Kidney tubule cell (primary cell): ENCODE measurements around the gene RNF151.
"Not testable (repeated sequence)": the region's sequence is repeated elsewhere in the genome, so short reads cannot be mapped to it uniquely, and the experiment has no call there.

Experiments used
- DNase-seq: peaks from one replicate; pipeline ENCODE4 v3.0.0-alpha.2; 2018; ENCODE audit warnings: low spot score

RNF151 gene, protein sequence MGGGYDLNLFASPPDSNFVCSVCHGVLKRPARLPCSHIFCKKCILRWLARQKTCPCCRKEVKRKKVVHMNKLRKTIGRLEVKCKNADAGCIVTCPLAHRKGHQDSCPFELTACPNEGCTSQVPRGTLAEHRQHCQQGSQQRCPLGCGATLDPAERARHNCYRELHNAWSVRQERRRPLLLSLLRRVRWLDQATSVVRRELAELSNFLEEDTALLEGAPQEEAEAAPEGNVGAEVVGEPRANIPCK

DNA sequence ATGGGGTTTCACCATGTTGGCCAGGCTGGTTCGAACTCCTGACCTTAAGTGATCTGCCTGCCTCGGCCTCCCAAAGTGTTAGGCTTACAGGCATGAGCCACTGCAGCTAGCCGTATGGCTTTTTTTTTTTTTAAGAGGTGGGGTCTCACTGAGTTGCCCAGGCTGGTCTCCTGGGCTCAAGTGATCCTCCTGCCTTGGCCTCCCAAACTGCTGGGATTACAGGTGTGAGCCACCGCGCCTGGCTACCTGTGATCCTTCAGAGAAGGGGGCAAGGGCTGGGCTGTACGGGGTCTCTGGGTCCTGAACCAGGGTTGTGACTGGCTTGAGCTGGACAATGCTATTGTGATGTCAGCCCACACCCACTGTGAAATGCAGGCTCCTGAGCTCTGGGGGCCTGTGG, at the start of gene RNF151:
TSS of gene RNF151 (plus strand) at position 397 of the 400 bp plus-strand sequence. CDS start 26 bp downstream, outside the sequence.
- DNase-seq, result no peak

DNA sequence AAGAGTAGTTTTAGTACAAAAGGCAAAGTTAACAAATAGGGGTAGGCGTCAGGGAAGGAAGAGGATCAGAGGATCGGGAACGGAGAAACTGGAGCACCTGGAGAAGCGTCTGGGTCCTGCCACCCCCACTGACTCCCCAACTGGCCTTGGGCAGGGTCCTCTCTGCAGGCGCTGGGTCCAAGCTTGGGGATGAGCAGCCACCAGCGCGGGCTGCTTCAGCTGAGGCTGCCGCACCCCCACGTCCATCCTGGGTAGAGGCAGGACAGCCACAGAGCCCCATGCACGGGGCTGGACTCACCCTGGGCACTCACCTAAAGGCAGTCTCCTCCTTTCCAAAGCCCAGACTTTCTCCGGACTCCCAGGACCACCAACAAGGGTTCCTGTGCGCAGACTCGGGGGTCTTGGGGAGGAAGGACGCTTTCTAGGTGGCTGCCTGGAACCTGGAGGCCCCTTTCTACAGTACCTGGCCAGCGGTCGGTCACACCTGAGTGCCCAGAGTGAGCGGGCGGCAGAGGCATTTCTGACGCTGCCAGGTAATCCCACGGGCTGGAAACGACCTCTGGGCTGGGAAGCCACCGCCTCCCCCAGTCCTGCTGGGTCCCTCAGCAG, 49.5 kb upstream of the RNF151 start:
- peak; percentile 13 for DNase-seq

DNA sequence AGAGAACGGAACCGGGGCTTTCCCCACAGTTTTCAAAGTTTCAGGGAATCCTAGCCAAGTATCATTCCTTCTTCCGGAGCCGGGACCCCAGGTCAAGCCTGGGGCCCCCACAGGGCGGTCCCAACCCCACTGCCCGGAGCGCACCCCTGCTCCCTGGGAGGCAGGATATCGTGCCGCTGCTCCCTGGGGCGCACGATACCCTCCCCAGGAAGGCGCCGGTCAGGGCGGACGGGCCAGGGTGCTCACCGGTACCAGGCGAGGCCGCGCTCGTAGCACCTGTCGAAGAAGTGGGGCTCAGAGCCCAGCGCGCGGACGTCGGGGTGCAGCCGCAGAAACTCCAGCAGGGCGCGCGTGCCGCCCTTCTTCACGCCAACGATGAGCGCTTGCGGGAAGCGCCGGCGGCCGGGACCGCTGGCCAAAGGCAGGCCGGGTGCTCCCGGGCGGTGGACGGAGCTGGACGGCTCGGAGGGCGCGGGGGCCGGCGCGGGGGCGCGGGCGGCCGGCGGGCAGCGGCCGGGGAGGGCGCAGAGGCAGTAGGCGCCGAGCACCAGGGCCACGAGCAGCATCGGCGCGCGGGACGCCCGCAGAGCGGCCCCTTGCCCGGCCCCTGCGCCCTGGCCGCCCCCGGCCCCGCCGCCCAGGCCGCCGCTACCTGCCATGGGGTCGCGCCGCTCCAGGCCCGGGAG, 48.8 kb upstream of the RNF151 start:
- DNase-seq, result no peak

DNA sequence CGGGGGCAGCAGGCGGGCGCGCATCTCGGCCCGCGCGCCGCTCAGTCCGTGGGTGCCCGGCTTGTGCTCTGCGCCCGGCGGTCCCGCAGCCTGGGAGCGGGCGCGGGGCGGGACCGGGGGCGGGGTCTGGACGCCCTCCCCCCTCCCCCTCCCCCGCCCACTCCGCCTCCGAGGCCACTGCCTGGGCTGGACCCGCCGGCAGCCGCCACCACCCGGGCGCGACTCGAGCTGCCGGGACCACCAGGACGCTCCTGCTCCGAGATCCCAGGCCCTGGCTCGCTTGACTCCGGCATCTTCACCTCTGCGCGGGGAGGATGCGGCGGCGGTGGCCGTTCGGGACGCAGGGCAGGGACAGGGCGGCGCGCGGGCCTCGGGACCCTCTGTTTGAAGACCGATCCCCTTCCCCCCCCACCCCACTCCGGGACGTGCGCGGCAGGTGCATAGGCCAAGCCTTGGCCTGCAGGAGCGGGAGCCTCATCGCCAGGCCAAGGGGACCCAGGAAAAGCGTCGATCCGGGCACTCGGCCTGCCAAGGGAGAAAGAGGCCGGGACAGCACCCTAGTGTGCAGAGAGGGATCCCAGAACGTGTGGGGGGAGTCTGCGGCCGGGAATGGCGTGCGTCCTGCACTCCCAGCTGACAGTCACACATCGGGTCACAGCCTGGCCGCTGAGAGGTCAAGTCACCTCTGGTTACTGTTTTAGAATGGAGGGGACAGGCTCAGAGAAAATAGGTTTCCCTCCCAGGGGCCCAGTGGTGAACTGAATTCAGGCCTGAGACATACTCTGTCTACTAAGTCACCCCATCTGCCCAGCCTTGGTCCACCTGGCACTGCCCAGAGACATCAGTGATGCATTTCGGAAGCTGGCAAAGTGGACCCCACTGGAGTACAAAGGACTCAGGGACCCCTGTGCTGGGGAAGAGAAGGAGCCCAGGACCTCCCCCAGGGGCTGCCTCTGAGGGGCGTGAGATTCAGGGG, 48.0 kb upstream of the RNF151 start, which contains the start of gene HS3ST6:
TSS of gene HS3ST6 (minus strand) at position 65 of the 976 bp plus-strand sequence. CDS start 92 bp downstream, outside the sequence.
- DNase-seq, result no peak

DNA sequence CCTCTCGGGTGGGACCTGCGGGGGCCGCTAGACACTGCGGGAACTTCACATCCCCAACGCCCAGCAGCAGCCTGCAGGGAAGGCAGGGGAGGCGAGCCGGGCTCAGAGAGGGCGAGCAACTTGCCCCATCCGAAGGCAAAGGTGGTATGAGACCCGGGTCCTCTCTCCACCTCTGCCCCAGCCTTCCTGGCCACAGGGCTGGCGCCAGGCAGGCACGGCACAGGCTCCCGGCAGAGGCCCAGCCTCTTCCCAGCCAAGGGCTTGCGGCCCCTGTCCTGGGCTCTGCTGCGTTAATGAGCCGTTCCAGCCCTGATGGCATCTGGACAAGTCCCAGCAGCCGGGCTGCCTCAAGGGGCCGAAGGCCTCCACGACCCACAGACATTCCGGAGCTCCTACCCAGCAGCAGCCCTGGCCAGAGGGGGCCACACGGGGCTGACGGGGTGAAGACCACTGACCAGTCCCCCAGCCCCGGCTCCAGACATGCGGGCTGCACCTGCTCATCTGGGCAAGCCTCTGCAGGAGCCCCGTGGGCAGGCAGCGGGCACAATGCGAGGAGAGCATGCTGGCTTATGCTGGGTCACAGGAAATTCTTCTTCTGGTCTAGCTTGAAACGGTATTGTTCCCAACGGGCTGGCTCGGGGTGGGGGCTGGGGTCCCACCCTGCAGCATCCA, 47.2 kb upstream of the RNF151 start:
- DNase-seq, result no peak

DNA sequence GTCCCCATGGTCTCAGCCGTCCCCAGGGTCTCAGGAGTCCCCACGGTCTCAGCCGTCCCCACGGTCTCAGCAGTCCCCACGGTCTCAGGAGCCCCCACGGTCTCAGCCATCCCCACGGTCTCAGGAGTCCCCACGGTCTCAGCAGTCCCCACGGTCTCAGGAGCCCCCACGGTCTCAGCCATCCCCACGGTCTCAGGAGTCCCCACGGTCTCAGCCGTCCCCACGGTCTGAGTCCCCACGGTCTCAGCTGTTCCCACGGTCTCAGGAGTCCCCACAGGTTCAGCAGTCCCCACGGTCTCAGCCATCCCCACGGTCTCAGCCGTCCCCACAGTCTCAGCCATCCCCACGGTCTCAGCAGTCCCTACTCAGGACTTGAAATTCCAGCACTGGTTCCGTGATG, 46.5 kb upstream of the RNF151 start:
- not testable (repeated sequence) for DNase-seq

DNA sequence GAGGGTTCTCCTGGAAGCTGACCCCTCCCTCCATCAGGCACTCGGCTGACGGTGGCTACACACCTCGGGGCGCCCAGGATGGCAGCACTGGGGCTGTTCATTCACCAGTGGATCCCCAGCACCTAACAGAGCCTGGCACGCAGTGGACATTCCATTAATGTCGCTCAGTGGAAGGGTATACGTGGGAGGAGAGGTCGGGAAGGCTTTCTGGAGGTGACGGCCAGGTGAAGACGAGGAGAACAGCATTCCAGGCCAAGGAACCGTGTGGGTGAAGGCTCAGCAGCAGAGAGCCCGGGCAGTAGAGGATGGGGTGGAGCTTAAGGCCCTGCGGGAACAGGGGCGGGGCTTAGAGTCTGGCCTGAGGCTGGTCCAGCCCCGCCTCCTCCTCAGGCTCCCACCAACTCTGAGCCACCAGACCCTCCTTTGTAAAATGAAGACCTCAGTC, 45.9 kb upstream of the RNF151 start:
- DNase-seq, result peak; percentile 29

DNA sequence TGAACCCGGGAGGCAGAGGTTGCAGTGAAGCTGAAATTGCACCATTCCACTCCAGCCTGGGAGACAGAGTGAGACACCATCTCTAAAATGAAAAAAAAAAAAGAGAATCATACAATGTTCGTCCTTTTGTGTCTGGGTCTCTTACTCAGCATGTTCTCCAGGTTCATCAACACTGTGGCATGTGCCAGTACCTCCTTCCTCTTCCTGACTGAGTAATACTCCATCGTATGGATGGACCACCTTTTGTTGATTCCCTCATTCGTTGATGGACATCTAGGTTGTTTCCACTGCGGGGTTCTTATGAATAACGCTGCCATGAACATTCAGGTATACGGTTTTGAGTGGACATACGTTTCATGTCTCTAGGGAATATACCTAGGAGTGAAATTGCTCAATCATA, 44.3 kb upstream of the RNF151 start:
- no peak for DNase-seq

DNA sequence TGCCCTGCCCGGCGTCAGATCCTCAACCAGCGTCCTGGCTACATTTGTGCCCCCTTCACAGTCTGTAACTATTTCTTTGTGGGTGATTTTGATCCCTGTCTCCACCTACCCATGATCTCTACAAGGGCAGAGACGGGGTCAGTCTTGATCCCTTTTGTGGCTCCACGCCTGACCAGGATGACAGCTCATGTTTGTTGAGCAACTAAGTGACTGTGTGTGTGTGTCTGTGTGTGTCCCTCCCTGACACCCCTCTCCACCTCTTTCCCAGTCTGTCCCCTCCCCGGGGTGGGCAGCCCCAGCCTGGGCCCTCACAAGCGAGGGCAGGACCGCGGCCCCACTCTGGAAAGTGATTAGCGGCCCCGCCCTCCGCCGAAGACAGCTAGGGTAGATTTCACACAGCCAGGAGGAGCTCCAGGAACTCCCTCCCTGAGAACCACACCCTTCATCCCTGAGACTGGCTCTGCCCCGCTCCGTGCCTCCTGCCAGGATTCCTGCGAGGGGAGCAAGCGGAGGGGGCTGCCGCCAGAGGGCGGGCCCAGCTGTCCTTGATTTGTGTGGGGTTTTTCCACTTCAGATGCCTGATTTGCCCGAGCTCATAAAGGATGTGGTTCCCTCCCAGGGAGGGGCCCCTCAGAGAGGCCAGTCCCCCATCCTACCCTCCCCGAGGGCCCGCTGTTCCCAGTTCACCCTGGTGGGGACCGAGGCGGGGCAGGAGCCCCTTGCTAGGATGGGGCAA, 43.2 kb upstream of the RNF151 start:
- DNase-seq, result peak; percentile 45

DNA sequence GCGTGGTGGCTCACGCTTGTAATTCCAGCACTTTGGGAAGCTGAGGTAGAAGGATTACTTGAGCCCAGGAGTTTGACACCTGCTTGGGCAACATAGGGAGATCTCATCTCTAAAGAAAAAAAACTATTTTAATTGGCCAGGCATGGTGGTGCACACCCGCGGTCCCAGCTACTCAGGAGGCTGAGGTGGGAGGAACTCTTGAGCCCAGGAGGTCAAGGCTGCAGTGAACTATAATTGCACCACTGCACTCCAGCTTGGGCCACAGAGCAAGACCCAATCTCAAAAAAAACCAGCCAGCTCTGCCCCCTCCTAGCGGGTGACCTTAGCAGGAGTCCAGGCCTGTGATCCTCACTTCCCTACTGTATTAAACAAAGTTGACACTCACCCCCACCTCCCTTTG, 42.6 kb upstream of the RNF151 start:
- DNase-seq, result no peak

DNA sequence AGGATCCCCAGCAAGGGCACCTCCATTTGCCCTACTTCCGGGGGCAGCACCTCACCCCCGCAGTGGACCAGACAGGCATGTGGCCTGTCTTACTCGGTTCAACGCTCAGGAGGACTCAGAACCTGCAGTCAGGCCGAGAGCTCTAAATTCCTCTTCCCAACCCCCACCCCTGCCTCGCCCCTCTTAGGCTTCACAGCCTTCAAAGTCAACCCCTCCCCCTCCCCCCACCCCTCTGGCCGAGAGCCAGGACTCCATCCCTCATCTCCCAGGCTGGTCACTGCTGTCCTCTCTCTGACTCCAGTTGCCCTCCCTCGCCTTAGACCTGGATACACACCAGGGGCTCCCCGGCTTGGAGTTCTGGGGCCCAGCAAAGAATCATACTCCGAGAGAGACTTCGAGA, 40.4 kb upstream of the RNF151 start:
- DNase-seq, result peak; percentile 19

DNA sequence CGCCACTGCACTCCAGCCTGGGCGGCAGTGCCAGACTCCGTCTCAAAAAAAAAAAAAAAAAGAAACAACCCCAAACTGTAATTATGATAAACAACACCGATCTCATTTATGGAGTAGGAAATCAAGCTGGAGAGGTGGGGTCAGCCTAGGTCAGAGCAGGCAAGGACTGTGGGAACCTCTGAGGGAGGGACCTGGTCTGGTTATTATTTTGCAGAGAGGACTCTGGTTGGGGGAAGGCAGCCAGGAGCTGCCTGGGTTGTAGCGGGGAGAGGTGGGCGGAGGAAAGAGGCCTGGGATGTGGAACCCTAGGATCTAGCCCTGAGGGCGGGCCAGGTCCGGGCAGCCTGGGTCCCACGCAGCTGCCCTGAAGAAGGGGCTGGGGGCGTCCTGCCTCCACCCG, 37.6 kb upstream of the RNF151 start:
- DNase-seq, result peak; percentile 30

DNA sequence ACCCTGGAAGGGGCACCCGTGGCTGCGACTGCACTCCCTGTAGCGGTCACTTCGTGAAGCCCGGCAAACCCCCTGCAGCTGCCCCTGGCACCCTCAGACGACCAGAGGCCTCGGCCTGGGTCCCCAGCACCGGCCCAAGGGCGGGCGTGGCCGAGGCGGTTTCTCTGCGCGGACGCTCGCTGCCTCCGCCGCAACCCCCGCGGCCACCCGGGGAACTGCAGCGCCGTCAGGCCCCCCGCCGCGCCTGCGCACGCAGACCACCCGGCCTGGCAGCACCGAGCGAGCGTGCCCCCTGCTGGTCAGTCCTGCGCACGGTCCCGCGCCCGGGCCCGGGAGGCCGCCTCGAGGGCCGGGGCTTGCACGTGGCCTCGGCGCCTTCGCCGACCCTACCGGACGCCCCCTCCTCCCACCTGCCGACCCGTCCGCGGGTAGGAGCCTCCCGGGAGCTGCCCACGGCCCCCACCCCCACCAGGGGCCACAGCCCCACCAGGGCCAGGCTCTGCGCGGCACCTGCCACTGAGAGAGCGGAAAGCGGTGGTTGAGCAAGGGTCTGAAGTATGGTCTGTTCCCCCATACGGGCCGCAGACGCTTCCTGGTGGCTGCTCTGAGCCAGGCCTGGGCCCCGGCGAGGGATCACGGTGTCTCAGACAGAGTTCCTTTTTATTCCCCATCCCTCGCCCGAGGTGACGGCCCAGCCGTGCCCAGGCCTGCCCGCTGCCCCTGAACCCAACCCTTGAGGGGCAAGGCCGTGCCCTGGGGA, 36.9 kb upstream of the RNF151 start:
- peak; percentile 87 for DNase-seq

DNA sequence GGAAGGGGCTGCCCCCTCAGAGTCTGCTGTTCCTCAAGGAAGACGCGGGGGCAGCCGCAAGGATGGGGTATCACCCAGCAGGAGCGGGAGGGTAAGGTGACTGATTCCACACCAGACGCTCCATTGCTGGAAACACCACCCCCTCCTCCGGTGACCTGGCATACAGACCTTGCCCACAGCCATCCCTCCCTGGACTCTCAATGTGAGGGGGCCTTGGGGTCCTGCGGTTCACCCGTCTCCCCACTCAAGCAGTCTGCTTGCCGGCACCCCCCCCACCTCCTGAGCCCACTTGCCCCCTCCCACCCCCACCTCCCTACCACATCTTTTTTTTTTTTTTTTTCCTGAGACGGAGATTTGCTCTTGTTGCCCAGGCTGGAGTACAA, 36.3 kb upstream of the RNF151 start:
- no peak for DNase-seq

DNA sequence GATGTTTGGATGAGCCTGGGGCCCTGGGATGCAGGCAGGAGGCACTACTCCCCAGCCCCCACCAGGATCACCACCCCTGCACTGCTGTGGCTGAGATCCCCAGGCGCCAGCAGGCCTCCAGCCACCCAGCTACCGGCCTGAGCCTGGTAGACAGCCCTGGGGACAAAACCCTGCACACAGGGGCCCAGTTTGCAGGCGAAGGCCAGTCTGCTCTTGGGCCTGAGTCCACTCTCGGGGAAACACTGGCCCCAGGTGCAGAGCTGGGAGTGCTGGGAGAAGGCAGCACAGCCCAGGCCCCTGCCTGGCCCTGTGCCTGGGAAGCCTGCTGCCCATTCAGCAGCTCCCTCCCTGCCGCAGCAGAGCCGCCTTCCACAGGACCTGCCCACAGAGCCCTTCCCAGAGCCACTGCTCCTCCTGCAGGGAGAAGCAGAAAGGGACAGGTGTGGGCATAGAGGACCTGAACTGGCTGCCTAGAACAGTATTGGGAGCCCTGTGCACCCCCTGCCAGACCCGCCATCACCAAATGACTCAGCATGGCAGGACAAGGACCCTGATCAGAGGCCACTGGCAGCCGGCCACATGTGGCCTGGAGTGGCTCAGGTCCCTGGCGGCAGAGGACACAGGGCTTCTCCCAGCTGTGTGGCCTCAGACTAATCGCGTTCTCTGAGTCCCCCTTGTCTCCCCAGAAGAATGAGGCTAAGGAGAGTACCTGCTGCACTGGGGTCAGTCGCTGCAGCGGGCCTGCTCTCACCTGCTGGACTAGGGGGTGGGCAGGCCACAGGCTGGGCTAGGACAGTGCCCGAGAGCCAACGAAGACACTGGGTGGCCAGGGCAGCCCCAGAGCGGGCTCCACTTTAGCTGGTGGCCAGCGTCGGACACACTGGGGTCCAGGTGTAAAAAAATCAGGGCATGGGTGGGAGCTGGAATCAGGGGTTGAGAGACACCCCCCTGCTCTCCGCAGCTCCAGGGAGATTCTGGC, 34.3 kb upstream of the RNF151 start:
- DNase-seq, result peak; percentile 54

DNA sequence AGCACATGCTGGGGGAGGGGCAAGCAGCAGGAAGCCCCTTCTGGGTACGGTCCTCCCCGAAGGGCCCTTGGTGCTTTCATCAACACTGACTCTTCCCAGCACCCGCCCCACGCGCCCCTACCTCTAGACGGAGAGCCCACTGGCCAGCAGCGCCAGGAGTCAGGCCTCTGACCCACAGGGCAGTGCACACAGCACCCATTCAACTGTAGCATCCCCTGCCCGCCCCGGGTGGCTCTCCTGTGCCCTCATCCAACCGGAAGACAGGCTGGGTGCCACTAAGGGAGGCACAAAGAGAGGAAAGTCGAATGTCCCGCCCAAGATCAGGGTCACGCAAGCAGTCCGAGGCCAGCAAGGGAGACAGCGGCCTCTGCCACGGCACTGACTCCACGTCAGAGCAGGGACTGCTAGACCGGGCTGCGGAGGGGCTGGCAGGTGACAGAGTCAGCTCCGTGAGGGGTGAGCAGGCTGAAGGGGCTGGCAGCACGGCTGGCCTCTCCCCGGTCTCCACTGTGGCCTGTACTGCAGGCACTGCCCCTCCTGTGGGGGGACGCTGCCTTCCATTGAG, 33.5 kb upstream of the RNF151 start:
- DNase-seq, result no peak

DNA sequence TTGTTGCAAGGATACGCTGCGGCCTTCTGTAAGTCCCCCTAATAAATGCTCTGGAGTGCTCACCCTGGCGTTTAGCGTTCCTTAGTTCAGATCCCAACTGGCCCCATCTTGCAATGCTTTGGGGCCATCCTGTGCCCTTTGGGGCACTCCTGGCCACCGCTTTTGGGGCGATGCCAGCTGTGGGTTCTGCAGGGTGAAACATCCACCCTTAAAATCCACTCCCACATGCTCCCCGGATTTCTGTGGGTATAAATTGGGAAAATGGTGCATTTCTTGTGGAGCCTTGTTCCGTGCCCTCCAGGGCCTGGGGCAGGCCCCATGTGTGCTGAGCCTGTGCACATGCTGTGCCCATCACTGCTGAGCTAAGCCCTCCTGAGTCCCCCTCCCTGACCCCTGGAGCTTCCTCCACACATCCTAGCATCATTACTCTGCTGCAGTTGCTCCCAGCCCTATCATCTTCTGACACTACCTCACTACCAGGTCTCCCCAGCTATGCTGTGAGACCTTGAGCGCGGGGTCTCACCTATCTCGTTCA, 29.6 kb upstream of the RNF151 start:
- DNase-seq, result no peak

DNA sequence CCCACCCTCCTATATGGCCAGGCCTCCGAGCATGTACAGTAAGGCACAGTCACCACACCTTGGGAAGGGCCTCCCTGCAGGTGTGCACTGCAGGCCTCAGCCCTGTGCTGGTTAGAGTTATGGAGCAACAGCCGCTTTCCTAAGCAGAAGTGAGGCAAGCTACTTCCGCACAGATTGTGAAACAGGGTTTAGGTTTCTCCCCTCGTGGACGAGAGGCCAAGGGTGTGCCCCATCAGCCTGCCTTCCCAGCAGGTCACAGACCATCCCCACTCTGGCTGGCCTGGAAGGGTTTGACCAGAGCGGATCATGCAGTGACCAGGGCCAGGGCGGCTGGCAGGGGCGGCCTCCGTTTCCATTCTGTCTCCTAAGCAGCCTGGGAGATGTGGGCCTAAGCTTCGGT, 28.3 kb upstream of the RNF151 start:
- DNase-seq, result no peak
